D341Med (cell line): Measurements from ENCODE around the gene GBX1.

ENCODE experiments used
- DNase-seq: peaks from one replicate; pipeline ENCODE4 v3.0.0; 2012; ENCODE audit warnings: low spot score

Gene GBX1

DNA sequence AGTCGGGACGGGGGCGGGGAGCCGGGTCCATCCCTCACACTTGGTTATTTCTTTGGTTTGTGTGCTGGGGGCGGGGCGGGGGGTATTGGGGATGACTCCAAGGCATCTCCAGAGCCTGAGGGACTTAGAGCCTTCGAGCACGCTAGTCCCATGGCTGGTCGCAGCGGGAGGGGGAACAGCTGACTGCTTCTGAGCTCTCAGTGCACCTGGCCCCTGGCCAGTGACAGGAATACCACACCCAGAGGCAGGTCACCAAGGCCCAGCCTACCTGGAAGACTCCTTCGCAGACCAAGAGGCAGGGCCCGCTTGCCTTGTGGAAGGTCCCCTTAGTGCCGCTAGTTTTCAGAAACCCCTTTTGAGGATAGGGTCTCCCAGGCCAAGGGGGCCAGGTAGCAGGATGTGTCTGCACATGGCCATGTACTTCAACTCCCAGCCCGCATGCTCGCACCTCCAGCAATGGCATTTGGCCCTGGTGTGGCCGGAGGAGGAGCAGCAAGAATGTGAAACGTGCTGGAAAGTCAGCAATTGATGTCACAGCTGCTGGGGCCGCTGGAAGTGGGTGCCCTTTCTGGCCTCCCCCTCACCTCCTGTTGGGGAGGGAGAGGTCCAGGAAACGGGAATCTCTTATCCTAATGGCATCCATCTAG is 40.9 kb downstream of the GBX1 start:
- no peak for DNase-seq

DNA sequence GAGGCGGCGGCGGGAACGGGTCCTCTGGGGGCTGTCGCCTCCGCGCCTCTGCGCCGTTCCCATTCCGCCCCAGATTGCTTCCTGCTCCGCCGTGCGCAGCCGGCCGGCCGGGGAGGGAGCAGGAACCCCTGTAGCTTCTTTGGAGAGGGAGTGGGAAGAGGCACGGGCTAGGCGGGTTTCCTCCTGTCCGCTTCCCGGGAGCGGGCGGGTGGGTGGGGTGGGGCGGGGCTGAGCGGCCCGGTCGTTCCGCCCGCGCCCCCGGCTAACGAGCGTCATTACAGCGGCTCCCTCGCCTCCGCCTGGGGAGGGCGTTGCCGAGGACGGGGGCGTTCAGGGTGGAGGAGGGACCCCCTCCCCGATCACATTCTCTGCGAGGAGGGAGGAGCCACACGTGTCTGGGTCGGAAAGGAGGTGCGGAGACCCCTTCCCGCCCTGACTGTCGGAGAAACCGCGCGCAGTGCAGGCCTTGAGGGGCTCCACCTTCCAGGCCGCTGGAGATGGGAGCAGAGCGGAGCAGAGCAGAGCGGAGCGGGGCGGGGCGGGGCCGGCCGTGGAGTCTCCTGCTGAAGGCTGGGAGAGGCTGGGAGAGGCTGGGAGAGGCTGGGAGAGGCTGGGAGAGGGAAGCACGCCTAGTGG is 41.5 kb downstream of the GBX1 start:
- DNase-seq = no peak

DNA sequence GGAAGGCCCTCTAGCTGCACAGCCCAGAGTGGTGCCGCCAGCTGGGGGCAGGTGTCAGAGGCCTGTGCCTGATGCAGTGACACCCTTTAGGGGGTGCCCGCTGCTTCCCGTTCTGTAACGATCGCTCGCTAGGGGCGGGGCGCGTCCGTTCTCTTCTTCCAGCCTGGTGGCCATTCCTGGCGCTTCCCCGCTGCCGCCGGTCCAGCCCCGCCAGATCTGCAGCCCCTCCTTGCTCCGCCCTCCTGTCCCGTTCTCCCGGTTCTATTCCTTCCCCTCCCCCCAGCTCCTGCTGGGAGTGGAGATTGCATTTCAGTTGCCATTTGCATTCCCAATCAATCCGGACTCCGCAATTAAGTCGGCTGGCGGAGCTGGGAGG is 42.0 kb downstream of the GBX1 start:
- DNase-seq = no peak

- DNase-seq = no peak
These were observed 42.5 kb downstream of the GBX1 start for GRCh38 chr7:151124899-151125399.

DNA sequence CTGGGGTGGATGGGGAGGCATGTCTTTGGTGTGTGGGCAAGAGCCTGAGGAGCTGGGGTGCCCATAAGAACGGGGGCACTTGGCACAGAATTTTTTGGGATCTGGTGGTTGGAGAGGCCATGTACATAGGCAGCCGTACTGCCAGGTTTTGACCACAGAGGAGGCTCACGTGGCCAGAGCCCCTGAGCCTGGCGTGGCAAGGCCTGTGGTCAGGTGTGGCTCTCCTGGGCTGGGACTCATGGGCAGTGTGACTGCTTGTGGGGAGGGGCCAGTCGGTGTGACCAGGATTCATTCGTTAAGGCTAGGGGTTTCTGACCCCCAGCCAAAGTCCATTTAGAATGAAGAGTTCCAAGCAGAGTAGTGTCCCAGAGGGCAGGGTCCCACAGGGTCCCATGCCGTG is 43.0 kb downstream of the GBX1 start:
- no peak for DNase-seq

DNA sequence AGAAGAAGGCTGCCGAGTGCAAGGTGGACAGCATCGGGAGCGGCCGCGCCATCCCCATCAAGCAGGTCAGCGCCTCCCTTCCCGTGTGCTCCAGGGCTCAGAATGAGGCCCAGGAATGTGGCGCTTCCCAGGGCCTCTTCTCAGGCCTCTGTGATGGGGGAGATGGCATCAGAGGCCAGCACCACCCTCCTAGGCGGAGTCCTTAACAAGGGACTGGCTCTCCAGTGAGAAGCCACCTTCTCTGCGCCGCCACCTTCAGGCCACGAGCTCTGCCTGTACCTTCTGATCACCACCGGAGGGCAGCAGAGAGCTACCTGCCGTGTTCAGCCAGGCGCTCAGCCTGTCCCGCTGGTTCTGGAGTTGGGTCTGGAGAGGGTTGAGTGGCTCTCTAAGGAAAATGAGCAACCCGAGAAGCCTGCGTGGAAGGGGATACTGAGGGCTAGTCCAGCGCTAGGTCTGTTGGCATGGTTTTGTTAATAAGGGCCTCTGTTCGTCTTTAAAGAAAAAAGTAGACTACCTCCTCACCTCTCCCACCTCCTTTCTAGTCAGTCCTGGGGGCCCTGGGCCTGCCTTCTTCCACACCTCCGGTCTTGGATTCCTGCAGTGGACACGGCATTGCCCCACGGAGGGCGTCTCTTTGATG is 43.6 kb downstream of the GBX1 start:
- peak; percentile 94 for DNase-seq

DNA sequence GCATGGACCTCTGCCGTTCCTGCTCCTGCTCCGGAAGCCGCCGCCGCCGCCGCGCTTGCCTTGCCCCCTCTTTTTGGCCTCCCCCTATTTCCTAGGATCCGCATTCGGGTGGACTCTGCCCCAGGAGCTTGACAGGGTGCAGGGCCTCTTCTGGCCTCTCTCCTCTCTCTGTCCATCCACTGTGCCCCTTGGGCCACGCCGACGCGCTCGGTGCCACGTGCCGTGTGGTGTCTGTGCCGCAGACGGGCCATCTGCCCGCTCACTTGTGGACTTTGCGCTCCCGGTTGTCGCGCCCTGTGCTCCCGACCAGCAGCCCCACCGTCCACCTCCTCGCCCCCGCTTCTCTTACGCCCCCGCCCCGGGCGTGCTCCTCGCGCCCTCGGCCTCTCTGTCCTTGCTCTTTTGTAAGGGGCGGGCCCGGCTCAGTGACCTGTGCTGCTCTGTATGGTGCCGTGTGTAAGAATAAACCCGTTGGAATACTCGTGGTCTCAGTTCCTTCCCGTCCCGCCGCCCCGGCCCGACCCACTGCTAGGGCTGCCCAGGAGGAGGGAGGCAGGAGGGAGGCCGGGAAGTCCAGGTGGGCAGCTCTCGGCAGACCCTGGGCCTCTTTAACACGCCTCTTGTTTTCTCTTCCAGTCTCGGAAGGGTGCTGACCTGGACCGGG is 44.2 kb downstream of the GBX1 start:
- no peak for DNase-seq

DNA sequence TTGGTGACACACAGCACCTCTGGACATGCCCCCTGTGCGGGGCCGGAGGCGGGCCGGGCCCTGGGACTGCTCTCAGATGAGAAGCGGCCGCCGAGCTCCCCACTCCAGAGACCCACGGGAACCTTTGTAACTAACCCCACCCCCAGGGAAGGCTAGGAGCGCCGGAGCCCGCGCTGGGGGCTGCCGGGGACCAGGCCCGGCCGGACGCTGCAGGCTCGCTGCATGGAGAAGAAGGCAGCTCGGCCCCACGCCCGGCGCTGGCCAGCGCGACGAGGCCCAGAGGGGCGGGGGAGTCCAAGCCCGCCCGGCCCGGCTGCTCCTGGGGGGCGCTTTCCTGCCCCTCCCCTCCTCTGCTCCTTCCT is 44.7 kb downstream of the GBX1 start:
- DNase-seq = no peak

- no peak for DNase-seq
These were observed 45.2 kb downstream of the GBX1 start for GRCh38 chr7:151122276-151122675.

GRCh38 chr7:151121380-151122170 is 45.9 kb downstream of the GBX1 start:
- DNase-seq = no peak

- DNase-seq = no peak
These were observed 46.6 kb downstream of the GBX1 start for GRCh38 chr7:151120896-151121295.

DNA sequence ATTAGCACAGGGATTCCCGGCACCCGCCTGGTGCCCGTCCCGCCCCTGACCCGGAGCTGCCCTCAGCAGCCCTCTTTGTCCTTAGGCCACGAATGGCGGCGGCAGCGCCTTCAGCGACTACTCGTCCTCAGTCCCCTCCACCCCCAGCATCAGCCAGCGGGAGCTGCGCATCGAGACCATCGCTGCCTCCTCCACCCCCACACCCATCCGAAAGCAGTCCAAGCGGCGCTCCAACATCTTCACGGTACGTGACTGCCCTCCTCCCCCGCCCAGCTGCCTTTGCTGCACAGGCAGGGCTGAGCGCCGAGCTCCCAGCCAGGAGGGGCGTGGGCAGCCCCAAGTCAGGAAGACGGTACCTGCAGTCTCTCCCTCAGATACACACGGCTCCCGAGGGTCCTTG is 47.6 kb downstream of the GBX1 start:
- DNase-seq = no peak

DNA sequence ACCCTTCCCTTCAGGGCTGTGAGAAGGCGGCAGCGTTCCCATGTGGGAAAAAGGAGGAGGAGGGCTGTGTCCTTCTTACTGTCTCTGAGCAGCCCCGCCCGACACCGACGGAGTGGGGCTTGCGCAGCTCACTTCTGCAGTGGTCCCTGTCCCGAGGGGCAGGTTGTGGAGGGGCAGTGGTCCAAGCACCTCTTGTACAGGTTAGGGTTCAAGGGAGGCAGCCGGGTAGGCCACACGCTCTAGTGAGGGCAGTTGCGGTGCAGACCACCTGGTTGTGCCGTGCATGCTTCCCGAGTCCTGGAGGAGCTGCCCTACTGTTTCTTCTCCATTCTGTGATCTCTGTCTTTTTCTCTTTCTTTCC is 48.5 kb downstream of the GBX1 start:
- DNase-seq = no peak

GRCh38 chr7:151118108-151119054 is 49.1 kb downstream of the GBX1 start:
- no peak for DNase-seq

GRCh38 chr7:151117565-151117964 is 49.9 kb downstream of the GBX1 start:
- no peak for DNase-seq

GRCh38 chr7:151116603-151117440 is 50.7 kb downstream of the GBX1 start:
- DNase-seq = no peak

GRCh38 chr7:151115836-151116418 is 51.6 kb downstream of the GBX1 start:
- no peak for DNase-seq

DNA sequence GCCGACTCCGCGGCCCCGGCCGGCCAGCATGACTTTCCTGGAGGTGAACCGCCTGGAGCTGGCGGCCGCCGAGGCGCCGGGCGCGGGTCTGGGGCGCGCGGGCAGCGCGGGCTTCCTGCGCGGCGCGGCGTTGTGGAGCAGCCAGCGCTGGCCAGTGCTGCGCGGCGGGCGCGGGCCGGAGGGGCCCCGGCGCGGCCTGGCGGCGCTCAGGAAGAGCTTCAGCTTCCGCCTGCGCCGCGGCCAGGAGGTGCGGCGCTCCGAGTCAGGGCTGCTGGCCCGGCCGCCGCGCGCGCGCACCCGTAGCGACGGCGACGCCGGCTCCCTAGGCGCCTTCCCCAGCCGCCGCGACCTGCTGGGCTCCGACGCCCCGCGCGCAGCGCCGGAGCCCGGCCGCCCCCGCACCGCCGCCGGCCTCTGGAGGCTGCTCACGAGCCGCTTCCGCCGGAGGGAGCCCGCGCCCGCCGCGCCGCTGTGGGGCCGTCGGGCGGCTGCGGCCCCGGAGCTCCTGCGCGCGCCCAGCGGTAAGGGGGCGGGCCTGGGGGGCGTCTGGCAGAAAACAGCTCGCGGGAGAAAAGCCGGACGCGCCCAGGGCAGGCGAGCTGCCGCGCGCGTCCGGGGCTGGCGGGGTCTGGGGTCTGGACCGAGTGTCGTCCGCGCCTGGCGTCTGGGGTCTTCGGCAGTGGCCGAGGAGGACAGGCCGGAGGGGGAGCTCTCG is 52.2 kb downstream of the GBX1 start:
- DNase-seq = no peak
